ENCODE measurements around the gene LRFN2.

Gene LRFN2

DNA sequence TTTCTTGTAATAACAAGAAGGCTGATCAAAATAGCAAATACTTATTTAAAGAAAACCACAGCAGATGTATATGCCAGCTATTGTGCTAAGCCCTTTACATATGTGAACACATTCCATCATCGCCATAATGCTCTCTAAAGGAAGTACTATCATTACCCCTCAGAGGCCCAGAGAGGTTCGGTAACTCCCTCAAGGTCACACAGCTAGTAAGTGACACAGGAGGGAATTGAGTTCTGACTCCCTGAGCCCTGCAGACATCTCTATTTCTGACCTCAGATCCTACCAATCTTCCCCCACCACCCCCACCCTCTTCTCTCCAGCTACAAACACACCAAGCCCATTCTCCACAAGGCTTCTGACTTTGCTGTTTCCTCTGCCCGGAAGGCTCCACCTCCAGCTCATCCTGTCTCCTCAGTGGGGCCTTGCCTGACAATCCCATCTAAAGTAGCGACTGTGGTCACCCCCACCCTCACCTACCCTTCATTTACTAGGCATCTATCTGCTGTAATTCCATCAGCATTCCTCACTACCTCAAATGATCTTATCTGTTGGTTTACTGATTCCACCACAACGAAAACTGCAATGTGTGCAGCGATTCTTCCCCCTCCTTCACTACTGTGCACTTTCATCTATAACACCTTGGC, 234.5 kb downstream of the LRFN2 start:
- DNase-seq (ENCODE audit: low spot score), result no peak
- in situ Hi-C loops (cut with MboI; ENCODE audit: low pct_unique_long_range_greater_than_20kb, low sequenced_read_pairs, unreplicated experiment), result no loop called here
- TF ChIP-seq, protein P1, sequence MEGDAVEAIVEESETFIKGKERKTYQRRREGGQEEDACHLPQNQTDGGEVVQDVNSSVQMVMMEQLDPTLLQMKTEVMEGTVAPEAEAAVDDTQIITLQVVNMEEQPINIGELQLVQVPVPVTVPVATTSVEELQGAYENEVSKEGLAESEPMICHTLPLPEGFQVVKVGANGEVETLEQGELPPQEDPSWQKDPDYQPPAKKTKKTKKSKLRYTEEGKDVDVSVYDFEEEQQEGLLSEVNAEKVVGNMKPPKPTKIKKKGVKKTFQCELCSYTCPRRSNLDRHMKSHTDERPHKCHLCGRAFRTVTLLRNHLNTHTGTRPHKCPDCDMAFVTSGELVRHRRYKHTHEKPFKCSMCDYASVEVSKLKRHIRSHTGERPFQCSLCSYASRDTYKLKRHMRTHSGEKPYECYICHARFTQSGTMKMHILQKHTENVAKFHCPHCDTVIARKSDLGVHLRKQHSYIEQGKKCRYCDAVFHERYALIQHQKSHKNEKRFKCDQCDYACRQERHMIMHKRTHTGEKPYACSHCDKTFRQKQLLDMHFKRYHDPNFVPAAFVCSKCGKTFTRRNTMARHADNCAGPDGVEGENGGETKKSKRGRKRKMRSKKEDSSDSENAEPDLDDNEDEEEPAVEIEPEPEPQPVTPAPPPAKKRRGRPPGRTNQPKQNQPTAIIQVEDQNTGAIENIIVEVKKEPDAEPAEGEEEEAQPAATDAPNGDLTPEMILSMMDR (IDR thresholded peaks at IDR 0.05; ENCODE audit: extremely low read depth, insufficient read depth, missing control alignments), result no peak

DNA sequence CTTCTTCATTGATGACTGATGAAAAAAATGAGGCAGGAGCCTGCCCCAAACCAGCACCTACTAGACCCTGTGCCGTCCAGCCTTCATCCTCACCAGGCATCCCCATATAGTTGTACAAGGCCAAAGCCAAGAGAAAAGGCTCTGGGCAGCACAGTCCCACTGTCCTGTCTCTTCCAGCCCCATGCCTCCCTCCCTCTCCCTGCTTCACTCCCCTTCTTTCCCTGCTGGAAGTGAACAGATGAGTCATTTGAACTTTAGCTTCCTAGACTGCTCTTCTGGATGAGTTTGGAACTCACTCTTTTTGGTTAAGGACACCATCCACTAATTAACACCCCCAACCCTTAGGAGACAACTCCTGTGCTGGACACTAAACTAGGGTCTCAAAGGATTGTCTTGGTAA, 235.2 kb downstream of the LRFN2 start:
- TF ChIP-seq, protein P1 (IDR thresholded peaks at IDR 0.05; ENCODE audit: extremely low read depth, insufficient read depth, missing control alignments), result no peak
- no peak for DNase-seq (ENCODE audit: low spot score)
- in situ Hi-C loops (cut with MboI; ENCODE audit: low pct_unique_long_range_greater_than_20kb, low sequenced_read_pairs, unreplicated experiment), result no loop called here

DNA sequence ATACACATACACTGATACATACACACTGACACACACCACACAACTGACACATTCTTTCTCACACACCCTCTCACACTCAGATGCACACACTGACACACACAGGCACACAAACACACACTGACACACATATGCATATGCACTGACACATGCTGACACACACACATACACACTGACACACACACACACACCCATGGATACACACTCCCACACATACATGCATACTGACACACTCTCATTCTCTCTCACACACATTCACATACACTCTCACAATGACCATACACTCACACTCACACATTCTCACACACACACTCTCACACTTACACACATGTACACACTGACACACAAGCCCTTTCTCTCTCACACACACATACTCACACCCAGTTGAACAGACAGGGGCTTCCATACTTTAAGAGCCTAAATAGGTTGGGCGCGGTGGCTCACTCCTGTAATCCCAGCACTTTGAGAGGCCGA, 236.4 kb downstream of the LRFN2 start:
- DNase-seq (ENCODE audit: low spot score), result no peak
- TF ChIP-seq, protein P1 (IDR thresholded peaks at IDR 0.05; ENCODE audit: extremely low read depth, insufficient read depth, missing control alignments), result no peak
- in situ Hi-C loops (cut with MboI; ENCODE audit: low pct_unique_long_range_greater_than_20kb, low sequenced_read_pairs, unreplicated experiment), result no loop called here

DNA sequence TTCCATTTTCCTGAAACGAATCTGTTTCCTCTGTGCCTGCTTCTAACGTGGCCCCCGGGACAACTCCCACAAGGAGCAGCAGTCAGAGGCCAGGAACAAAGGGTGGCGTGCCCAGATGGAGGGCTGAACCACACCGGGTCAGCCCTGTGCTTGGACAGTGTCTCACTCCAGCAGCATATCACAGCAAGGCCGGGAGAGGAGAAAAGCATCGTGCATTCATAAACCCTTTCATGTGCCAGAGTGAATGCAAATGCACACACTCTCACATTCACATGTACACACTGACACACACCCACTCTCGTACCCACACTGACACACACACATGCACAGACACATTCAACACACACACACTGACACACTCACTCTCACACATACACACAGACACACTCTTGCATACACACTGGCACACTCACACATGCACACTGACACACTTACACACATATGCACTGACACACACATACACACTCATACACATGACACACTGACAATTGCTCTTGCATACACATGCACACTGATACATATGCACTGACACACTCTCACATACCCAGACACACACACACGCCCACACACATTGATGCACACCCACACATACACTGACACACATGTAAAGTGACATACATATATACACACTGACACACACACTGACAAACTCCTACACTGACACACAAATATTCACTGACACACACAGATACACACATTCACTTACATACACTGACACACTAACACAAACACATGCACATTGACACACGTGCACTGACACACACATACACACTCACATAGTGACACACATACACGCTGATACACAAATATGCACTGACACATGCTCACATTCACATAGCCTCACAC, 237.0 kb downstream of the LRFN2 start:
- no peak for DNase-seq (ENCODE audit: low spot score)
- in situ Hi-C loops (cut with MboI; ENCODE audit: low pct_unique_long_range_greater_than_20kb, low sequenced_read_pairs, unreplicated experiment), result no loop called here
- TF ChIP-seq, protein P1 (IDR thresholded peaks at IDR 0.05; ENCODE audit: extremely low read depth, insufficient read depth, missing control alignments), result no peak

DNA sequence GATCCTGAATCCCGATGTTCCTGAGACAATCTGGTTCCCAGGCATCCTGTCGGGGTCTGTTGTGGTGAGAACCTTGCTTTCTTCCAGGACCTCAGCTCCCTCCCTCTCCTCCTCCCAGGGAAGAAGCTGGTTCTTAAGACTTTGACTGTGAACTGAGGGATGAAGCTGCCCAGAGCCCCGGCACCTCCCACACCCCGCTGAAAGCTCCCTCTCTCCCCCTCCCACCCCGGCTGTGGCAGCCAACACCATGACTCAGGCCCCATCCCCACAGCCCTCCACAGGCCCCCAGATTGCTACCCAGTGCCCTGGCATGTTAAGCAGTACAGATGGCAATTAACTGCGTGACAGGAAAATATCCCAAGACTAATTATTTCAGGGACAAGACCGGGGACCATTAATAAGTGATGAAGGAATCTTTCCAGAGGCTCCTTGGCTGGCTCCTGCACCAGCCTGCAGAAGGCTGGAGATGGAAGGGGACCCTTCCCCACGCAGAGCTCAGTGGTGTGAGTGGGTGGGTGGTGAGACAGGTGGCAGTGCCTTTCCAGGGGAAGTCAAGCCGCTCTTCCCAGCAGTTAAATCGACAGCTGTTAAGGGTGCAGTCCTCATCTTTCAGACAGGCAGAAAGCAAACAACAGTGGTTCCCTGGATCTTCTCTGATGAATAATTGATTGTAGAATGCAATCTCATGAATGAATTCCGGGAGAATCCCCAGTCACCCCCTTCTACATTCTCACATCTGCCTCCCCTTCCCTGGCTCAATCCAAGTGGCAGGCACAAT, 237.9 kb downstream of the LRFN2 start:
- in situ Hi-C loops (cut with MboI; ENCODE audit: low pct_unique_long_range_greater_than_20kb, low sequenced_read_pairs, unreplicated experiment), result no loop called here
- TF ChIP-seq, protein P1 (IDR thresholded peaks at IDR 0.05; ENCODE audit: extremely low read depth, insufficient read depth, missing control alignments), result no peak
- DNase-seq (ENCODE audit: low spot score), result no peak

DNA sequence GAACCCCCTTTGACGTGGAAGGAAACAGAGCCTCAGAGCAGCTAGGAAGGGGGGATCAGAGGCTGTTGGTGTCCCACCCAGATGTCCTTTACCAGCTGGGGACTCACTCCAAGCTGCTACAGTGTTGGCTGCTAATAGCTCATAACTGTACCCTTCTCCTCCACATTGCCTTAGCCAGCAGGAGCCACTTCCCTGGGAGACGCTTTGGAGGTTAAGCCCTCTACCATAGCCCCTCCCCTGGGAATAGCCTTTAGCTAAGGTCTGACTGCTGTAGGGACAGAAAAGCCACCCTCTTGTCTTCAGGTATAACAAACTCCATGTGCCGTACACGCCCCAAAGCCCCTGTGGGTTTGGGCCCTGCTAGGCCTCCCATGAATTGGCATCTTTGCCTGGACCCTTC, 238.6 kb downstream of the LRFN2 start:
- in situ Hi-C loops (cut with MboI; ENCODE audit: low pct_unique_long_range_greater_than_20kb, low sequenced_read_pairs, unreplicated experiment), result no loop called here
- TF ChIP-seq, protein P1 (IDR thresholded peaks at IDR 0.05; ENCODE audit: extremely low read depth, insufficient read depth, missing control alignments), result no peak
- DNase-seq (ENCODE audit: low spot score), result no peak

Measured in GM13977 (cell line).